Lung (tissue), 12 donors: Measurements from ENCODE around the gene PRXL2B. TPM values are rescaled to one million over a fixed set of nuclear protein-coding genes. Genes with fewer than 3 reads are reported as not detected.

Experiments
- ATAC-seq: fragments of 200-7000 bp; cut with Tn5 transposase; one replicate; pipeline ENCODE4 v1.9.1; 2020; ENCODE audit warnings: moderate number of reproducible peaks; ENCODE audit not compliant: insufficient read depth, low FRiP score
- DNase-seq, 3 donors: peaks; one replicate each; pipeline ENCODE4 v3.0.0-alpha.2; 2013 to 2017
- H3K27ac ChIP-seq, 2 donors: one replicate each; pipeline ENCODE4 v1.5.1; 2013; ENCODE audit warnings: mild to moderate bottlenecking in 2 of 2, moderate library complexity in 2 of 2, control low read depth in 1 of 2, inconsistent platforms in 1 of 2, low read depth in 1 of 2, low read length in 1 of 2
- H3K27me3 ChIP-seq, 3 donors: one replicate each; pipeline ENCODE4 v1.5.1; 2013; ENCODE audit warnings: low read length in 2 of 3; ENCODE audit not compliant: control insufficient read depth in 3 of 3, insufficient read depth in 3 of 3
- H3K36me3 ChIP-seq, 4 donors: one replicate each; pipeline ENCODE4 v1.5.1; 2013; ENCODE audit warnings: low read length in 4 of 4, mild to moderate bottlenecking in 1 of 4, moderate library complexity in 1 of 4; ENCODE audit not compliant: control insufficient read depth in 4 of 4, insufficient read depth in 4 of 4
- H3K4me1 ChIP-seq, 5 donors: one replicate each; pipeline ENCODE4 v1.5.1; 2013; ENCODE audit warnings: low read length in 5 of 5, mild to moderate bottlenecking in 2 of 5, moderate library complexity in 1 of 5; ENCODE audit not compliant: control insufficient read depth in 5 of 5, insufficient read depth in 5 of 5
- H3K4me3 ChIP-seq: one replicate; pipeline ENCODE4 v1.5.1; 2013; ENCODE audit warnings: mild to moderate bottlenecking, control low read depth, moderate library complexity
- H3K9ac ChIP-seq, 2 donors: one replicate each; pipeline ENCODE4 v1.5.1; 2013; ENCODE audit warnings: low read length in 2 of 2, control low read depth in 1 of 2; ENCODE audit not compliant: insufficient read depth in 1 of 2
- H3K9me3 ChIP-seq, 4 donors: one replicate each; pipeline ENCODE4 v1.5.1; 2013; ENCODE audit warnings: low read length in 3 of 4, mild to moderate bottlenecking in 1 of 4, moderate library complexity in 1 of 4; ENCODE audit not compliant: control insufficient read depth in 4 of 4, insufficient read depth in 3 of 4
- CTCF ChIP-seq: IDR thresholded peaks from 2 replicates; pipeline ENCODE4 v1.5.1; 2012; ENCODE audit warnings: mild to moderate bottlenecking; ENCODE audit errors: control extremely low read depth, extremely low read depth
- WGBS, 2 donors: extraction: QIAGEN DNeasy Blood & Tissue Kit; methylation state at CpG; one replicate each; pipeline ENCODE4 v1.1.7; 2013; 5-methylcytosine and 5-hydroxymethylcytosine counted together
- polyA plus RNA-seq, 2 donors: library from polyadenylated mRNA; stranded (reverse); fragments of 200-250 nt; gene quantifications; one replicate each; pipeline ENCODE4 v1.2.1, GENCODE V29; 2013
- total RNA-seq, 2 donors: library from RNA; depleted of rRNA in 1 of 2; stranded (reverse); fragments of >200 nt in 1 of 2; gene quantifications; one replicate each; pipeline ENCODE4 v1.2.1, GENCODE V29; 2014 to 2021
- donor health status: control.
- donor health status: control.
- donor health status: Bipolar disorder and iron deficiency.
- donor health status: healthy.
- donor health status: DM: yes; HTN: yes; CAD: no.

Gene PRXL2B
- total and polyA plus RNA-seq, 4 donors, result 17.8 to 39.8 (median 27.0) TPM

- Histone ChIP-seq H3K36me3 (peaks cover 0 to 45% (median 0%) of the 10 kb centered on the region in 4 donors), H3K9ac (no peak overlapping the region), H3K4me3 (no peak overlapping the region), H3K4me1 (peaks cover 0 to 5% (median 0%) of the 10 kb centered on the region in 5 donors), H3K9me3 (no peaks in the 10 kb centered on the region), H3K27ac (no peak overlapping the region), H3K27me3 (no peaks in the 10 kb centered on the region)
- WGBS, 2 donors, result 87% methylated on average over 20 of the region's 20 CpGs
- TF ChIP-seq CTCF, result no peak
- no peak for DNase-seq
- ATAC-seq, result no peak
These were observed 22.4 kb upstream of the PRXL2B start for GRCh38 chr1:2564006-2564814.

GRCh38 chr1:2564815-2565374 is 21.7 kb upstream of the PRXL2B start:
- no peak for DNase-seq
- Histone ChIP-seq H3K9me3 (no peaks in the 10 kb centered on the region), H3K4me1 (no peaks in the 10 kb centered on the region), H3K9ac (no peak overlapping the region), H3K36me3 (peaks cover 0 to 39% (median 0%) of the 10 kb centered on the region in 4 donors), H3K27ac (no peak overlapping the region), H3K27me3 (no peaks in the 10 kb centered on the region), H3K4me3 (no peak overlapping the region)
- TF ChIP-seq CTCF, result no peak
- WGBS, 2 donors, result 61 to 73% methylated on average over 12 to 14 of the region's 14 CpGs
- no peak for ATAC-seq

- ATAC-seq (no peak), DNase-seq (peak in 1 of 3 donors; percentile 13)
- H3K27ac ChIP-seq, result no peak overlapping the region
- no peak overlapping the region for H3K4me3 ChIP-seq
- no peak overlapping the region for H3K9ac ChIP-seq
- 80 to 82% methylated on average over 34 of the region's 34 CpGs for whole genome bisulfite sequencing, 2 donors
- no peaks in the 10 kb centered on the region for H3K4me1 ChIP-seq
- H3K36me3 ChIP-seq, result peaks cover 0 to 24% (median 0%) of the 10 kb centered on the region in 4 donors
- no peak for TF ChIP-seq CTCF
- no peaks in the 10 kb centered on the region for H3K9me3 ChIP-seq
- no peaks in the 10 kb centered on the region for H3K27me3 ChIP-seq
These were observed 20.2 kb upstream of the PRXL2B start for GRCh38 chr1:2566101-2567045.
